GM19463 (cell line): ENCODE results near the gene PRDM1.
"Not testable (repeated sequence)": the region's sequence is repeated elsewhere in the genome, so short reads cannot be mapped to it uniquely, and the experiment has no call there.

Experiments used
- ATAC-seq: cut with Tn5 transposase; IDR thresholded peaks from one replicate; pipeline ENCODE4 v1.9.1; 2021; ENCODE audit warnings: mild to moderate bottlenecking, moderate library complexity; ENCODE audit not compliant: unreplicated experiment

PRDM1 gene

DNA sequence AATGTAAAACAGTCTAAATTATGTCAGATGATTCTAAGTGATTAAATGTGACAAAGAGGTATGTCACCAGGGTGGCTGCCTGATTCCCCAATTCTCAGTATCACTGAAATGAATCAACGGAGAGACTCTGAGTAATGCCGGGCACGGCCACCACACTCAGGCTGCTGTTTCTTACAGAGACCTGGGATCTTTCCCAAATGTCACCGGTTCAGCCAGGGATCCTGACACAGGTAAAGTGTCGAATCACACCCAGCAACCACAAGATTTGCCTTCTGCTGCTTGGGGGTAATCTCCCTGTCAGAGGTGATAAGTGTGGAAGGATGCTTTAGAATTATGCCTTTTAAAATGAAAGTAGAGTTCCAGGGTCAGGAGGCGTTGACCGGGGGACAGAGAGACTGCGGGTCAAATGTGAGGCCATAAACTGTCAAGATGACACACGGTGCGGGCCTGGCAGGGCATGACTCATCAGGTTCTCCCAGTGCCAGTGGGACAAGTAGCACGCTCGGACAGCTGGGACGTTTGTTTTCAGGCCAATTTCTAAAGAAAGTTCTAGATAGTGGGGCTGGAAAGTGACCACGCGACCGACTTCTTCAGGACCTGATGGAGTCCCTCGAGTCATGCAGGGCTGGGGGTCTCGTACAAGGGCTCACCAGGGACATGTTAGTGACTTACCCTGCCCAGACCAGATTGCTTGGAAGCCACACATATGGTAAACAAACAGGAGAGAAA is 48.9 kb downstream of the PRDM1 start:
- ATAC-seq, result no peak

DNA sequence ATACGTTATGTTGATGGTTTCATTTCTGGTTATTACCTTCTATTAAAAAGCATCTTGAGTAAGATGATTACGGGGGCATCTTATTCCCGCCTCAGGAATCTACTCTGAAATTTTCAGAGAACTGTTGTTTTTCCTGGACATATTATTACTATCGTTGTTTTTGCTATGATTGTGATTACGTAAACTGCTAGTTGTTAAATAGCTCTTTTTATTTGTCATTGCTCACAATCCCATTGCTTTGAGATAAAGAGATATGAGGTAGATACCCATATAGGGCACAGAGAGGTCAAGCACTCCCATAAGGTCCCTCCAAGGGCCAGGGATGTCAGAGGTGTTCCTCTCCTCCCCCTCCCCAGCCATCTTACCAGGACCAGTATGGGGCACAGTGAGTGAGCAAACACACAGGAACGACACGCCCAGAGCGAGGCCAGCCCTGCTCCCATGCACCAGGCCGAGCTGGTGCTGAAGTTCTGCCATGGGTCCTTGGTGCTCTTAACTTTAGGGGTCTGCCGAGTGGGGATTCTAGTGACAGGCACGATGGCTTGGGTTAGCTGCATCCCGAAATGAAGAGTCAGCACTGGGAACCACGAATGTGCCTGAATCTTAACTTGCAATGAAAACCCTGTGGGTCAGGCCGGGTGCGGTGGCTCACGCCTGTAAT is 49.9 kb downstream of the PRDM1 start:
- ATAC-seq, result no peak

DNA sequence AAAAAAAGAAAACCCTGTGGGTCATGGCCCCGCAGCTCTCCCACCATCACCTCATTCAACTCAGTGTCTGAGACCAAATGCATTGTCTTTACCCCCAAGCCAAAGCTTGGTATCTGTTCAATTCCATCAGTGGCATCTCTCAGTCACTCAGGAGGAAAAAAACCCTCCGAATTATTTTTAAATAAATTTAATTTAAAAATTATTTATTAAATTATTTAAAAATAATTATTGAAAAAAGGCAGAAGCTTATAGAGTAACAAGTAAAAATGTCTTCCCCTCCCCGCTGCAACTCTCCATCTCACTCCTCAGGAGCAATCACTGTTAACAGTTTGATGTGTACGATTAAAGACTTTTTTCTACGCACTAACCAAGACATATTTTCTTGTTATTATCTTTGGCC is 50.7 kb downstream of the PRDM1 start:
- ATAC-seq, result no peak

DNA sequence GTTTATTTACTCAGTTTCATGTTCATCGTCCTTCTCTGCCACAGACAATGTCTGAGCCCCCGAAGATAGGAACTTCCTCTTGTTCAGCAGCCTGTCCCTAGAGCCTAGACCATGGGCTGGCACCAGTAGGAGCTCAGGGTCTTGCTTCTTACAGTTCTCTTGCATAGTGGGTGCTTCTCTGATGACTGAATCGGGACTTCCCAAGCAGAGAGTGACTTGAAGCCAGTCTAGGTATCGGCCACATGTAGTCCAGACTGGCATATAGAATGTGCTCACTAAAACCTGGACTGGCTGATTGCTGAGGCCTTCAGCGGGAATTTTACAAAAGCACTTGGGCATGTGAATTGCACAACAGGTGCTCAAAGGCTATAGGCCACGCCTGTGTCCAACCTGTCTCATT is 52.0 kb downstream of the PRDM1 start:
- no peak for ATAC-seq

DNA sequence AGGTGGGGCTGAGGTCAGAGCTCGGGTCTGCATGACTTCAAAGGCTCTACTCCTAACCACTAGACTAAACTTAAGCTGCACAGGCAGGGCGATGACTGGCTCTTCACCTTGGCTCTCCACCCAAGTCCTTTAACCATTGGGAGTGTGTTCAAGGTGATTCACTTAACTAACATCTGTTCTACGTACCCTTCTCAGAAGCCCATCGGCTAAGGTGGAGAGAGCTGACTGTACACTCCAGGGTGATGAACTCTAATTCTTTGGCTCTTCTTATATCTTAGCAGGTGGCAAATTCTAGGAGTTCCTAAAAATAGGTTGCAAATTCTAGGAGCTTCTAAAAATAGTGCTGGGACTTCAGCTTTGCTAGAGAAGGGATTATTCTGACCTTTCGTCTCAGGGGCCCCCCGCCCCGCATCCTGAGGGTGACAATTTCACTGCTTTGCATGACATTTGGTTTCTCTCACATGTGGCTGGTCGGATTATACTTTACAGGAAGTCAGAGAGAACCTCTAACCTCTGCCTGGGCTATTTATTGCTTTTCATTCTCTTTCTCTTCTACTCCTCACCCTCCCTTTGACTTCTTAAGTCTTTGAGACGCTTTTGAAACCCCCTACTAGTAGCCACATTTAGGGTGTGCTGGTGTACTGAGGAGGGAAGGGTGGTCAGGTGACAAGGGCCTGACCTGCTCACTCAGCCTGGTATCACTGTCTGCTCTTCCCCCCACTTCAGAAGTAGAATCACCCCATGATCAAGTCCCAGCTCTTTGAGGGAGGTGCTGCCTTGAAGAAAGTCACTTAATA is 55.5 kb downstream of the PRDM1 start:
- peak; percentile 72 for ATAC-seq

DNA sequence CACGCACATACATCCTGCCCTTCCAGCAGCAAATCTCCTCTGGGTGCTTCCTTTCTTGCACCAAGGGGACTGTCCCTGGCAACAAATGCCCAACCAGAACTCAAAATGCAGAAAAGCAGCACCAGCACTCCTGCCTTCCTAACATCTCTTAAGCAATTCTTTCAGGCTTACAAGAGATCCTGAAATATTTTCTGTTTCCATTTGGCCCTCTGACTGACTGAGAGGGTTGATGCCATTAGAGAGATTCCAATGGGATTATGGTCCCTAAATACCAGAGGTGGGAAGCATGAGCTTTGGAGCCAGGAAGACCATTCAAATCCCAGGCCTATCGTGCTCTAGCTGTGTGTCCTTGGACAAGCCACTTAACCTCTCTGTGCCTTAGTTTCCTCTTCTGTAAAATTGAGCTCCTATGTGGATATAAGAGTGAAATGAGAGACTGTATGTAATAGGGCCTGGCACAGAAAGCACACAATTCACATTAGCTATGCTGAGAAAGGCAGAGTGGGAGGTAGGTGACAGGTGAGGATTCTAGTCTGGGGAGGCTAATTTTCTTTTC is 56.8 kb downstream of the PRDM1 start:
- ATAC-seq, result no peak

DNA sequence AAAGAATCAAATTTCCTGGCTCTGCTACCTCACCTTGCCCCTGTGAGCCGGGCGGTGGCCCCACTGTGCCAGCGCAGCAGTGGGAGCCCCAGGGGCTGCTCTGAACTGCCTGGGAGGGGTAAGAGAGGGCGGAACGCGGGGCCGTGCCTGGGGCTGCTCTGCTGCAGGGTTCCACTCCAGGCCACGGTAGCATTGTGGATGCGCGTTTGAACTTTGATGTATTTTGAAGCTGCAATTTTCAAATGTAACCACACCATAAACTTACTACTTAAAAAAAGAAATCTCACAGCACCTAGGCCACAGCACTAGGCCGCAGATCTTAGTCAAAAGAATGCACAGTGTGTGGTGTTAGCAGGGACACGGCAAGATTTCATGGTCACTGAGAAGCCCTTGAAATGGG is 57.5 kb downstream of the PRDM1 start:
- ATAC-seq, result no peak

DNA sequence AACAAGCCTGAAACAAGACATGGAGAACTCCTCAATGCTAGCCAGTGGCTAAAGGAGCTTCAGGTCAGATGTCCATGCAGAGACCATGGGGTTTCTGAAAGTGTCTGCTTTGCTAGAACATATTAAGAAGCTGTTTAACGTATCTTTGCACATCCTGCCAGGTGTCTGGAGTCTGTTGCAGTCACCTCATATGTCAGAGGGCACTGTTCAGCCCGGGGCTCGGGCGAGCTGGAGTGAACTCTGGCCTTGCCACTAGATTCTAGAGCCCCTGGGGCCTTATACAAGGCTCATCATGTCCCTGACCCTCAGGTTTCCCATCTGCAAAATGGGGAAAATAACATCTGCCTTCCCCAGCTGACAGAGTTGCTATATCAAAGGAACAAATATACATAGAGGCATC is 59.0 kb downstream of the PRDM1 start:
- ATAC-seq, result no peak

DNA sequence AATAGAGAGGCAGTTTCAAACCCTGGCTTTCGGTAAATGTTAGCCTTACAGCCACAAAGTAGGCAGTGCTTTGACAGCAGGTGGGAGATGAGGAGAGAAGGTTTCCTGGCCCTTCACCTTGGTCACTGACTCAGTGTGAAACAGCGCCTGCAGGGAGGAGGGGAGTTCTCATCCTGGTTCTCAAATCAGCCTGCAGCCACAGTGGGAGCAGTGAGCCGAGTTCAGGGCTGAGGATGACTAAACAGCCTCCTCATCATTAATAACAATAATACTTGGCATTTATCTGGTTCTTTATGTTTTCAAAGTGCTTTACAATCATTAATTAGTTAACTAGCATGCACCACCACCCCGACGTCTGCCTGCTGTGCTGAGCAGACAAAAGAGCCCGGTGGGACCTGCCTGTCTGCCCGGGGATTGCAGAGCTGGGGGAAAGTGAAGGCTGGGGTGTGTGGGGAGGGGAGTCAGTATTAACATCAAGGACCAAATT is 59.6 kb downstream of the PRDM1 start:
- ATAC-seq, result peak; percentile 30

DNA sequence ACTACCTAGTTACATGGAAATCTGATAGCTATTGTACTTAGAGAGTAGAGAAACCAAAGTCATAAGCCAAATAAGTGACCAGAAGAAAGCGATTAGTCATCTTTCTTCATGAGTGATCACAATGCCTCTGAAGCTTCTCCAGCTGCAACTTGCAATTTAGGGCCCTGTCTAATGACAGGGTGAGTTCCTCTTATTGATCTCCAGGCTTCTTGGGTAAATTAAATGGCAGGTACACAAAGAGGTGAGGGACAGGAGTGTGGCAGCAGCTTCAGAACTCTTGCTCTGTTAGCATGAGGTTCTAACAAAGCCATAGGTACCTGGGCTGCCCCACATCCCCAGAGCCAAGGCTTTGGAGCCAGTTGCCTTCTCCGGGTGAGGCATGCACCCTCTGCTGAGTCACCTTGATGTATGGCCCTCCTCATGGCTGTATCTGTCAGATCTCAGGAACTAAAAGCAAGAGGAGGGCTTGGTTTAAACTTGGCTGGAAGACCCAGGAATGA is 60.8 kb downstream of the PRDM1 start:
- ATAC-seq, result peak; percentile 37

DNA sequence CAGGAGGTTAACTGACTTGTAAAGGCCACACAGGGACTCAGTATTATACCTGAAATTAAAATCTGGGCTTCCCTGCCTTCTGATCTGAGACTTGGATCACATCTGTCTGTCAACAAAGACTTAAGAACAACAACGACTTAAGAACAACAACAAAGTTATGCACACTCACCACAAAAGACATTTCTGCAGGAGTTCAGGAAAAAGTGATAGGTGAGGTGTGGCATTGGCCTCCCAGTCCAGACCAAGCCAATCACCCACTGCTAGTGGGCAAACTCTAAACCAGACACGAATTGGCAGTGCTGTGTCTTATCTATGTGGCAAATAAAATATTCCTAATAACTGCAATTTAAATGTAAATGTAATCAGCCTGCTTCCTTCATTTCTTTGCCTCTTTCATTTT is 61.3 kb downstream of the PRDM1 start:
- ATAC-seq, result no peak

DNA sequence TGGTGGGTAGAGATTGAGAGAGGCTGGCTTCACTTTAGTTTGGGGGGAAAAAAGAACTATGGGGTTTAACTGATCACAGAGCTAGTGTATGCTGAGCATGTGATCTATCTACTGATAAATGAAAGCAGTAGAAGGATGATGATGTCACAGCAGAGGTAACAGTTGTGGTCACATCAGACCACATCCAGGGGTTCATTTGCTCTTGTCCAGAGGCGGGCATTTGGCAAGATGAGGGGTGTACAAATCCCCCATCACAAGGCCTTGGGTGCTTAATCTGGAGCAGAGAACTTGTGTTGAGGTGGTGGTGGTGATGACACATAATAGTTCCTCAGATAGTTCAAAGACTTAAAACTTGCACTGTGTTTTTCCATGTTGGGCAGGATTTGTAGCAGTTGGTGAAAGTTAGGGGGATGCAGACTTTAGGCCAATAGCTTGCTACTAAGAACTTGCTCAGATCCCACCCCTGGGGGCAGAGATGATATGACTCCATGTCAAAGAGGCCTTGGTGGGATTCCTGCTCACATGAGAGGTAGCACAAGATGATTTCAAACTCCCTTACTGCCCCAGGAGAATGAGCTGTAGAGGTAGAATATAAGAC is 63.4 kb downstream of the PRDM1 start:
- ATAC-seq, result no peak

DNA sequence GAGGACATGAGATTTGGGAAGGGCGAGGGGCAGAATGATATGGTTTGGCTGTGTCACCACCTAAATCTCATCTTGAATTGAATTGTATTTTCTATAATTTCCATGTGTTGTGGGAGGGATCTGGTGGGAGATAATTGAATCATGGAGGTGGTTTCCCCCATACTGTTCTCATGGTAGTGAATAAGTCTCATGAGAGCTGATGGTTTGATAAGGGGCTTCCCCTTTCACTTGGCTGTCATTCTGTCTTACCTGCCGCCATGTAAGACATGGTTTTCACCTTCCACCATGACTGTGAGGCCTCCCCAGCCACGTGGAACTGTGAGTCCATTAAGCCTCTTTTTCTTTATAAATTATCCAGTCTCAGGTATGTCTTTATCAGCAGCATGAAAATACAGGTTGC is 66.3 kb downstream of the PRDM1 start:
- ATAC-seq, result not testable (repeated sequence)

DNA sequence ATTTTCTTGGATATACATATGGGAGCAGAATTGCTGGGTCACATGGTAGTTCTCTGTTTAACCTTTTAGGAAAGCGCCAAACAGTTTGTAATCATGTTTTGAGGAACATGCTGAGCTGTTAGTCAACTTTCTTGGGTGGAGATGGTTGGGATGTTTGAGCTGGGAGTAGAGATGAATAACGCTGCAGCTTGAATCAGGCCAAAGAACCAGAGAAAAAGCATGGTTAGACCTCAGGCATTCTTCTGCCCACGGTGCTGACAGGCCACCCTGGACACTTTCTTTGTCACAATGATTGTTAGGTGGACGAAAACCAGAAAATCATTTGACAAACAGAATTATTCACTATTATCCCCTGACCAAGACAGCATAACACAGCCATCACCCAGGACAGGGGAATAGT is 66.8 kb downstream of the PRDM1 start:
- no peak for ATAC-seq

DNA sequence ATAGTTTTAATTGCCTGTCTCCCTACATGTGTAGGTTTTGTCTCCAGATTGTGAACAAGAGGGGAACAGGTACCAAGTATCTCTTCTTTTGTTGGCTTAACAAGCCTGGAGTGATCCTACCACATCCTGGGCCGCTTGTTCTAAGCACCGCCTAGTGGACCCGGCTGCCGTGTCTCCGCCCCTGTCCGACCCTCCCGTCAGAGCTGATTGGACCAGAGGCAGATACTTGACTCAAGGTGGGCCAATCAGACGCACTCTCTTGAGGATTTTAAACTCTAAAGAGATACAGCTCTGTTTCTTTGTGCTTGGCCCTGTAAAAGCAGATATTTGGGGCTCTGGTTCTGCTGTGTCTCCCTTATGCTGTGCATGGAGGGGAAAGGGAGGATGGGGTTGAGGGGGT is 68.2 kb downstream of the PRDM1 start:
- no peak for ATAC-seq

DNA sequence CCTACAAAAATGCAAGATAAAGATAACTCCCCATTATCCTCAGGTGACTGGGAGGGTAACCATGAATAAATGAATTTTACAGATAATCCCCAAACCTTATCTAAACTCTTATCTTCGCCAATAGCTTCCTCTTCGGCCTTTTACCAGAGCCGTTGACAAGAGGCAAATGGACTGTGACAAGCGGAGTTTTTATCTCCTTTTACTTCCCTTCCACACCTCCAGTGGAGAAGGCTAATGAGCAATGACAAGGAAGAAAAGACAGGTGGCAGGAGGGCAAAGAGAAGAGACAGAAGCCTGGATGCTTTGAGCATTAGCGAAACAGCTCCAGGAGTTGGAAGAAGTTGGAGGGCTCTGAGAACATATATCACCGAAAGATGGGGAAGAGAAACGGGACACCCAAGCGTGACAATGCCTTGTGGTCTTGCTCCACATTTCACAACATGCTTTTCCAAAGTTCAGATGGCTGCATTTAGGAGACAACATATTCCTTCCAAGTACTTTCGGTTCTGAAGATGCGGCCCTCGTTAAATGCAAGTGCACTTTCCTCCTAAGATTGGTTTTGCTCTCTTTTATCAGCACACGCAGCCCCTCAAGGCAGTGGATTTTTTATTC is 69.2 kb downstream of the PRDM1 start:
- ATAC-seq, result no peak

DNA sequence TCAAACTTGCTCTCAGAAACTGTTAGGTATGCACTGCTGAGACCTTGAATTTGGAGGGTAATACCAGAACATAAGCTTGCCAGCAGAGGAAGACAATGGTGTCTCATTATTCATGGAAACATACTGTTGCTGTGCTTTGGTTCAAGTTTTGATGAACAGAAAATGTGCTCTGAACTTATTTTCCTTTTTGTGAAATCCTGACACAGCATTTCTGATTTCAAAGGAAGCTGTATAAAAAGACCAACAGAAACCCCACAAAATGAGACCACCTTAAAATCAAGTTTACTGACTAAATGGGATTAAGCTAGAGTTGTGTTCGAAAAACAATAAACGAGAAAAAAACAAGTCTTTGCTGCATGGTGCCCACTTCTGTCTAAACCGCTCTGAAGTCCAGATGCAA is 70.3 kb downstream of the PRDM1 start:
- ATAC-seq, result no peak

DNA sequence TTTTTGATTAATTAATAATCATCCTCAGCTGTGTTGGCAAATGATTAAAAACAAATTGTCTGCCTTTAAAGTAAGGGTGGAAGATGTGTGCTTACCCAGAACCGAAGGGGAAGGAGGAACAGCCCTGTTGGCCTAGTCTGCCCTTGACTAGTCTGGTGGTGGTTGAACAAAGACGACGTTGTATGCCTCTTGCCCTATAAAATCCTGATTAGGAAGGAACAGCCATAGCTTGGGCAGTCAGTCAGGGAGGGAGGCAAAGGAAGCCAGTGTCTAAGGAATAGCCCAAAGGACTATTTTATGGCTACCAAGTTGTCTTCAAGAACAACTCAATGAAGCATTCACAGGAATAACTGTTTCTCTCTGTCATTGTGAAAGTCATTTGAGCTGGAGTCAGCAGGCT is 70.7 kb downstream of the PRDM1 start:
- ATAC-seq, result no peak

DNA sequence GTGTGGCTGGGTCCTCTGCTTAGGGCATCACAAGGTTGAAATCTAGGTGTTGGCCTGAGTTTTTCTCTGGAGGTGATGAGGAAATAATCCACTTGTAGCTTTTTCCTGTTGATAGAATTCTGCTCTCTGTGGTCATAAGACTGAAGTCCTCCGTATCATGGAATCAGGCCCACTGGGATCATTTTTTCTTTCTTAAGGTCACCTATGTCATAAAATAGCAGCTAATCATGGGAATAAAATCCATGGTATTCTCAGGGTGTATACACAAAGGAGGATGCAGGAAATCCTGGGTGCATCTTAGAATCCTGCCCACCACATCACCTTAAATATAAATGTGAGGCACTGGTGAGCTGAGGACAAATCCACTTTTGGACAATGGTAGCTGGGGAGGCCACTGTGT is 72.7 kb downstream of the PRDM1 start:
- ATAC-seq, result no peak
